ENCODE results near the gene ERMP1. TPM values are rescaled to one million over a fixed set of nuclear protein-coding genes. Genes with fewer than 3 reads are reported as not detected.

The ERMP1 gene
- total RNA-seq, 1 donor from 2014 or later = 20.3 TPM

GRCh38 chr9:5848372-5848882 lies 15.5 kb upstream of the ERMP1 start:
- no peak for DNase-seq (ENCODE audit: low spot score, unreplicated experiment)
- H3K27me3 Mint-ChIP-seq = no peaks in the 10 kb centered on the region
- TF ChIP-seq CTCF (IDR thresholded peaks at IDR 0.05; ENCODE audit: unreplicated experiment) = no peak
- H3K27ac Mint-ChIP-seq = no peak overlapping the region
- no peaks in the 10 kb centered on the region for H3K9me3 Mint-ChIP-seq (ENCODE audit: low read depth)
- H3K4me1 Mint-ChIP-seq (ENCODE audit: low read depth) = peaks cover 11% of the 10 kb centered on the region
- no peak overlapping the region for H3K4me3 Mint-ChIP-seq (ENCODE audit: low read depth)
- no peaks in the 10 kb centered on the region for H3K36me3 Mint-ChIP-seq (ENCODE audit: insufficient read depth)

- H3K36me3 Mint-ChIP-seq (ENCODE audit: insufficient read depth) = no peaks in the 10 kb centered on the region
- H3K9me3 Mint-ChIP-seq (ENCODE audit: low read depth) = no peaks in the 10 kb centered on the region
- H3K4me1 Mint-ChIP-seq (ENCODE audit: low read depth) = peaks cover 17% of the 10 kb centered on the region
- no peak for DNase-seq (ENCODE audit: low spot score, unreplicated experiment)
- TF ChIP-seq CTCF (IDR thresholded peaks at IDR 0.05; ENCODE audit: unreplicated experiment) = no peak
- H3K27ac Mint-ChIP-seq = no peak overlapping the region
- no peaks in the 10 kb centered on the region for H3K27me3 Mint-ChIP-seq
- no peak overlapping the region for H3K4me3 Mint-ChIP-seq (ENCODE audit: low read depth)
Measured at GRCh38 chr9:5846501-5846921, 13.6 kb upstream of the ERMP1 start.

GRCh38 chr9:5846096-5846495 lies 13.2 kb upstream of the ERMP1 start:
- no peak for TF ChIP-seq CTCF (IDR thresholded peaks at IDR 0.05; ENCODE audit: unreplicated experiment)
- H3K4me1 Mint-ChIP-seq (ENCODE audit: low read depth) = peaks cover 17% of the 10 kb centered on the region
- no peaks in the 10 kb centered on the region for H3K27me3 Mint-ChIP-seq
- peaks cover 2% of the 10 kb centered on the region for H3K9me3 Mint-ChIP-seq (ENCODE audit: low read depth)
- DNase-seq (ENCODE audit: low spot score, unreplicated experiment) = no peak
- peaks cover 1% of the 10 kb centered on the region for H3K36me3 Mint-ChIP-seq (ENCODE audit: insufficient read depth)
- no peak overlapping the region for H3K4me3 Mint-ChIP-seq (ENCODE audit: low read depth)
- no peak overlapping the region for H3K27ac Mint-ChIP-seq

- Mint-ChIP-seq H3K27me3 (no peaks in the 10 kb centered on the region), H3K27ac (no peak overlapping the region), H3K9me3 (ENCODE audit: low read depth) (peaks cover 3% of the 10 kb centered on the region), H3K36me3 (ENCODE audit: insufficient read depth) (peaks cover 2% of the 10 kb centered on the region), H3K4me3 (ENCODE audit: low read depth) (no peak overlapping the region), H3K4me1 (ENCODE audit: low read depth) (peaks cover 17% of the 10 kb centered on the region)
- no peak for TF ChIP-seq CTCF (IDR thresholded peaks at IDR 0.05; ENCODE audit: unreplicated experiment)
- DNase-seq (ENCODE audit: low spot score, unreplicated experiment) = no peak
Measured at GRCh38 chr9:5845157-5845531, 12.2 kb upstream of the ERMP1 start.

- peaks cover 25% of the 10 kb centered on the region for H3K4me1 Mint-ChIP-seq (ENCODE audit: low read depth)
- H3K4me3 Mint-ChIP-seq (ENCODE audit: low read depth) = no peak overlapping the region
- DNase-seq (ENCODE audit: low spot score, unreplicated experiment) = no peak
- peak overlapping the region; percentile 81 for H3K27ac Mint-ChIP-seq
- peaks cover 3% of the 10 kb centered on the region for H3K9me3 Mint-ChIP-seq (ENCODE audit: low read depth)
- no peaks in the 10 kb centered on the region for H3K27me3 Mint-ChIP-seq
- no peak for TF ChIP-seq CTCF (IDR thresholded peaks at IDR 0.05; ENCODE audit: unreplicated experiment)
- peaks cover 2% of the 10 kb centered on the region for H3K36me3 Mint-ChIP-seq (ENCODE audit: insufficient read depth)
Measured at GRCh38 chr9:5843794-5844471, 11.0 kb upstream of the ERMP1 start.
